Mammary epithelial cell (primary cell): ENCODE data around the gene RAB6A.

Experiments
- EZH2 ChIP-seq: IDR thresholded peaks from 2 replicates; pipeline ENCODE4 v1.6.1; 2012; ENCODE audit warnings: low read length, inconsistent platforms, borderline replicate concordance
- TF ChIP-seq, protein P1 (sequence below), 2 donors: IDR thresholded peaks in 1 of 2; conservative IDR thresholded peaks in 1 of 2; 2 replicates each; pipeline ENCODE4 v1.5.1; 2011 to 2012; ENCODE audit warnings: inconsistent platforms in 2 of 2, low read length in 2 of 2, mild to moderate bottlenecking in 2 of 2, control low read depth in 1 of 2, low read depth in 1 of 2; ENCODE audit not compliant: insufficient read depth in 1 of 2; ENCODE audit errors: extremely low read depth in 1 of 2

DNA sequence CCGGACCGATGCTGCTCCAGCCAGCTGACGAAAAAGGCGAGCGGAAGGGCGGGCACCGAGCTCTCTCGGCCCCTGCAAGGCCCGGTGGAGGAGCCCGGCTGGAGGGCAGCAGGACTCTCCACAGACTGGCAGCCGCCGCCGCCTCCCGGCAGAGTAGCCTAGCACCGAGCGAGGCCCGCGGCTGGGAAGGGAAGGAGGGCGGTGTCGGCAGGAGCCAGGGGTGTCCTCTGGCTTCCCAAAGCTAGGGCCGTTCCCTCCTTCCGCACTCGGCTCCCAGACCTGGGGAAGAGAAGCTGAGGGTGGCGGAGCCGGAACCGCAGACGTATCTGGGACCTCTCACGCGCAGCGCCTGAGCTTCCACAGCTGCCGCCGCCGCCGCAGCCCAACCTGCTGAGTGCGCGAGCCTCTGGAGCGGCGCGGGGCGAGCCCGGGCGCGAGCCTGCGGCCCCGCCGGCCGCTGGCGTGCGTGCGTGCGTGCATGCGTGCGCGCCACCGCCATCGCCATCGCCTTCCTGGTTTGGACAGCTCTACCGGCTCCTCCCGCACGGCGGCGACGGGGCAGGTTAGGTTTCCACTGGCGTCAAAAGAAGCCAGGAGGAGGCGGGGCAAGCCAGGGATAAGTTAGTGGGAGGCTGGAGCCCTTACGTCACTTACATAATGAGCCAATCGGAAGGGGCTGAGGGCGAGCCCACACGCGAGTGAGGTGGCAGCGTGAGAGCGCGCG is at the start of gene RAB6A:
- TF ChIP-seq, protein P1, sequence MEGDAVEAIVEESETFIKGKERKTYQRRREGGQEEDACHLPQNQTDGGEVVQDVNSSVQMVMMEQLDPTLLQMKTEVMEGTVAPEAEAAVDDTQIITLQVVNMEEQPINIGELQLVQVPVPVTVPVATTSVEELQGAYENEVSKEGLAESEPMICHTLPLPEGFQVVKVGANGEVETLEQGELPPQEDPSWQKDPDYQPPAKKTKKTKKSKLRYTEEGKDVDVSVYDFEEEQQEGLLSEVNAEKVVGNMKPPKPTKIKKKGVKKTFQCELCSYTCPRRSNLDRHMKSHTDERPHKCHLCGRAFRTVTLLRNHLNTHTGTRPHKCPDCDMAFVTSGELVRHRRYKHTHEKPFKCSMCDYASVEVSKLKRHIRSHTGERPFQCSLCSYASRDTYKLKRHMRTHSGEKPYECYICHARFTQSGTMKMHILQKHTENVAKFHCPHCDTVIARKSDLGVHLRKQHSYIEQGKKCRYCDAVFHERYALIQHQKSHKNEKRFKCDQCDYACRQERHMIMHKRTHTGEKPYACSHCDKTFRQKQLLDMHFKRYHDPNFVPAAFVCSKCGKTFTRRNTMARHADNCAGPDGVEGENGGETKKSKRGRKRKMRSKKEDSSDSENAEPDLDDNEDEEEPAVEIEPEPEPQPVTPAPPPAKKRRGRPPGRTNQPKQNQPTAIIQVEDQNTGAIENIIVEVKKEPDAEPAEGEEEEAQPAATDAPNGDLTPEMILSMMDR (conservative IDR thresholded peaks at IDR 0.05 in 1 of 2, IDR thresholded peaks at IDR 0.05 in 1 of 2; ENCODE audit: extremely low read depth in 1 of 2, insufficient read depth in 1 of 2, low read depth in 1 of 2, low read length in 2 of 2): peak; percentile 5 to 35
- no peak for TF ChIP-seq EZH2
